Endodermal cell (in vitro differentiated cells): ENCODE measurements around the gene ZBTB20. TPM values are rescaled to one million over a fixed set of nuclear protein-coding genes. Genes with fewer than 3 reads are reported as not detected.

Experiments used
- DNase-seq: peaks from one replicate; pipeline ENCODE4 v3.0.0-alpha.2; 2017
- H3K27ac ChIP-seq: 2 replicates; pipeline ENCODE4 v1.5.1; 2013; ENCODE audit warnings: mild to moderate bottlenecking, low read depth, low read length, moderate library complexity
- H3K27me3 ChIP-seq: 2 replicates; pipeline ENCODE4 v1.6.1; 2013; ENCODE audit warnings: mild to moderate bottlenecking, low read length, moderate library complexity; ENCODE audit not compliant: insufficient read depth, control insufficient read depth, poor library complexity, severe bottlenecking
- H3K36me3 ChIP-seq: 2 replicates; pipeline ENCODE4 v1.7.0; 2013; ENCODE audit warnings: mild to moderate bottlenecking, low read length, moderate library complexity; ENCODE audit not compliant: control insufficient read depth, insufficient read depth
- H3K4me1 ChIP-seq: one replicate; pipeline ENCODE4 v1.7.0; 2013; ENCODE audit warnings: low read length; ENCODE audit not compliant: control insufficient read depth, insufficient read depth
- H3K4me3 ChIP-seq: 2 replicates; pipeline ENCODE4 v1.5.1; 2013; ENCODE audit warnings: mild to moderate bottlenecking, low read length, moderate library complexity
- H3K9ac ChIP-seq: 2 replicates; pipeline ENCODE4 v1.6.1; 2013; ENCODE audit warnings: mild to moderate bottlenecking, low read length, moderate library complexity; ENCODE audit not compliant: poor library complexity, severe bottlenecking; ENCODE audit errors: extremely low read depth
- H3K9me3 ChIP-seq: 2 replicates; pipeline ENCODE4 v1.6.1; 2013; ENCODE audit warnings: mild to moderate bottlenecking, low read length, moderate library complexity; ENCODE audit not compliant: control insufficient read depth
- H3K27ac Mint-ChIP-seq: 2 replicates; pipeline ENCODE4 v1.8.0; 2020; ENCODE audit warnings: mixed read lengths
- H3K27me3 Mint-ChIP-seq: 2 replicates; pipeline ENCODE4 v1.8.0; 2021; ENCODE audit warnings: mild to moderate bottlenecking, mixed read lengths; ENCODE audit not compliant: insufficient read depth
- H3K36me3 Mint-ChIP-seq: 2 replicates; pipeline ENCODE4 v1.8.0; 2020; ENCODE audit warnings: low read depth, mixed read lengths
- H3K4me1 Mint-ChIP-seq: 2 replicates; pipeline ENCODE4 v1.8.0; 2020; ENCODE audit warnings: mixed read lengths
- H3K4me3 Mint-ChIP-seq: 2 replicates; pipeline ENCODE4 v1.8.0; 2020; ENCODE audit warnings: mild to moderate bottlenecking, moderate library complexity, mixed read lengths
- H3K9me3 Mint-ChIP-seq: 2 replicates; pipeline ENCODE4 v1.8.0; 2020; ENCODE audit warnings: mild to moderate bottlenecking, mixed read lengths
- CTCF ChIP-seq: fragments of 200-600 bp; sonication (generic); conservative IDR thresholded peaks from 2 replicates; pipeline ENCODE4 v1.5.0; 2021; ENCODE audit warnings: antibody characterized with exemption, mild to moderate bottlenecking
- WGBS, 2 experiments: methylation state at CpG; one replicate each; pipeline versions ENCODE4 v1.1.5 to v1.1.7; 2013; ENCODE audit warnings: missing lambda C conversion rate in 2 of 2, mixed read lengths in 1 of 2; ENCODE audit not compliant: insufficient coverage in 1 of 2, insufficient read length in 1 of 2; 5-methylcytosine and 5-hydroxymethylcytosine counted together
- total RNA-seq, 2 donors: library from RNA; stranded (reverse); fragmentation: NEBNext Ultra II Directional in 1 of 2; extraction: Animal tissue kit (Norgen Biotek cat#: 25700) in 1 of 2; gene quantifications; 2 replicates in 1 of 2; 3 replicates in 1 of 2; pipeline ENCODE4 v1.2.1, GENCODE V29; 2021

ZBTB20 gene
- total RNA-seq, 2 donors from 2014 or later = 1.6 to 2.9 TPM

- DNase-seq = no peak
- H3K4me1 ChIP-seq = no peaks in the 10 kb centered on the region
Measured at GRCh38 chr3:115098354-115099073, 48.6 kb downstream of the ZBTB20 start.

GRCh38 chr3:115095236-115095635 lies 51.9 kb downstream of the ZBTB20 start:
- no peaks in the 10 kb centered on the region for H3K9me3 Mint-ChIP-seq
- H3K4me3 Mint-ChIP-seq = no peak overlapping the region
- no peaks in the 10 kb centered on the region for H3K9me3 ChIP-seq
- H3K27ac ChIP-seq = no peak overlapping the region
- no peak for TF ChIP-seq CTCF
- no peak for DNase-seq
- H3K36me3 ChIP-seq = no peaks in the 10 kb centered on the region
- H3K4me1 ChIP-seq = no peaks in the 10 kb centered on the region
- WGBS, 2 experiments = 89% methylated on average over 1 of the region's 1 CpG; no CpG with 5 or more reads in 1 of the 2 experiments
- no peaks in the 10 kb centered on the region for H3K36me3 Mint-ChIP-seq
- H3K4me1 Mint-ChIP-seq = peaks cover 3% of the 10 kb centered on the region
- no peaks in the 10 kb centered on the region for H3K27me3 ChIP-seq
- H3K27me3 Mint-ChIP-seq = no peaks in the 10 kb centered on the region
- H3K4me3 ChIP-seq = no peak overlapping the region
- H3K27ac Mint-ChIP-seq = no peak overlapping the region
- no peak overlapping the region for H3K9ac ChIP-seq

More at GRCh38 chr3:115098354-115099073, 48.6 kb downstream of the ZBTB20 start:
- Histone ChIP-seq H3K27me3 (no peaks in the 10 kb centered on the region), H3K36me3 (no peaks in the 10 kb centered on the region), H3K9me3 (no peaks in the 10 kb centered on the region), H3K27ac (no peak overlapping the region), H3K9ac (no peak overlapping the region), H3K4me3 (no peak overlapping the region)
- no peak for TF ChIP-seq CTCF
- H3K27me3 Mint-ChIP-seq = no peaks in the 10 kb centered on the region
- H3K27ac Mint-ChIP-seq = no peak overlapping the region
- H3K4me3 Mint-ChIP-seq = no peak overlapping the region
- WGBS, 2 experiments = 94% methylated on average over 6 of the region's 7 CpGs; no CpG with 5 or more reads in 1 of the 2 experiments
- H3K36me3 Mint-ChIP-seq = no peaks in the 10 kb centered on the region
- peaks cover 4% of the 10 kb centered on the region for H3K4me1 Mint-ChIP-seq
- no peaks in the 10 kb centered on the region for H3K9me3 Mint-ChIP-seq

DNA sequence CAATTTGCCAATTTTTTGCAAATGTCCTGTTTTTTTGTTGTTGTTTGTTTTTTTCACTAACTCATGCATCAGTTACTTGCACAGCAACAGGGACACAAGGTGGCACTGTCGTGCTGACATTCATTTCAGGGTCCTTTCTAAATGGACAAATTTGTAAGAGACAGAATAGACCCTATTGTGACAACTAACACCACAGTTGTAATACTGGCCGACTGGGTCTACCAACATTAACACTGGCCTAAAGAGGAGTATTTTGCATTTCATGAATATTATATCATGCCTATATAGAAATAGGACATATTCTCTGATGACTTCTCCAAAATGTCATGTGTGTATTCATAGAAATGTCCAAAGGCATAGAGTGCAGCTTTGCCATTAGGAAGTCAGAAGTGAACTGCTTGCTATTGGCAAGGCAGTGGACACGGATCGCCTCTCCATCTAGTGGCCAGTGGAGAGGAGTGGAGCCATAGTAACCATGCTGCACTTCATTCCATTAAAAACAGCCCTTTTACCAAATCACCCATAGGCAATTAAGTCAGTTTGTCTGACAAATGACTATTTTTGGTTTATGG lies 54.8 kb downstream of the ZBTB20 start:
- no peaks in the 10 kb centered on the region for H3K36me3 ChIP-seq
- H3K4me3 ChIP-seq = no peak overlapping the region
- H3K27ac Mint-ChIP-seq = no peak overlapping the region
- no peaks in the 10 kb centered on the region for H3K36me3 Mint-ChIP-seq
- no peaks in the 10 kb centered on the region for H3K4me1 Mint-ChIP-seq
- no peaks in the 10 kb centered on the region for H3K4me1 ChIP-seq
- no peaks in the 10 kb centered on the region for H3K9me3 Mint-ChIP-seq
- H3K27me3 ChIP-seq = no peaks in the 10 kb centered on the region
- H3K9me3 ChIP-seq = no peaks in the 10 kb centered on the region
- H3K27ac ChIP-seq = no peak overlapping the region
- H3K9ac ChIP-seq = no peak overlapping the region
- peak; percentile 80 for TF ChIP-seq CTCF
- DNase-seq = peak; percentile 77
- no peaks in the 10 kb centered on the region for H3K27me3 Mint-ChIP-seq
- H3K4me3 Mint-ChIP-seq = no peak overlapping the region
- WGBS, 2 experiments = 23% methylated on average over 4 of the region's 4 CpGs; no CpG with 5 or more reads in 1 of the 2 experiments
